GM21526 (cell line): ENCODE data around the gene SPPL2B.
"Not testable (repeated sequence)": the region's sequence is repeated elsewhere in the genome, so short reads cannot be mapped to it uniquely, and the experiment has no call there.

ENCODE experiments used
- ATAC-seq: cut with Tn5 transposase; IDR thresholded peaks from one replicate; pipeline ENCODE4 v1.9.1; 2021; ENCODE audit warnings: moderate library complexity; ENCODE audit not compliant: unreplicated experiment, low FRiP score

SPPL2B gene, protein sequence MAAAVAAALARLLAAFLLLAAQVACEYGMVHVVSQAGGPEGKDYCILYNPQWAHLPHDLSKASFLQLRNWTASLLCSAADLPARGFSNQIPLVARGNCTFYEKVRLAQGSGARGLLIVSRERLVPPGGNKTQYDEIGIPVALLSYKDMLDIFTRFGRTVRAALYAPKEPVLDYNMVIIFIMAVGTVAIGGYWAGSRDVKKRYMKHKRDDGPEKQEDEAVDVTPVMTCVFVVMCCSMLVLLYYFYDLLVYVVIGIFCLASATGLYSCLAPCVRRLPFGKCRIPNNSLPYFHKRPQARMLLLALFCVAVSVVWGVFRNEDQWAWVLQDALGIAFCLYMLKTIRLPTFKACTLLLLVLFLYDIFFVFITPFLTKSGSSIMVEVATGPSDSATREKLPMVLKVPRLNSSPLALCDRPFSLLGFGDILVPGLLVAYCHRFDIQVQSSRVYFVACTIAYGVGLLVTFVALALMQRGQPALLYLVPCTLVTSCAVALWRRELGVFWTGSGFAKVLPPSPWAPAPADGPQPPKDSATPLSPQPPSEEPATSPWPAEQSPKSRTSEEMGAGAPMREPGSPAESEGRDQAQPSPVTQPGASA

DNA sequence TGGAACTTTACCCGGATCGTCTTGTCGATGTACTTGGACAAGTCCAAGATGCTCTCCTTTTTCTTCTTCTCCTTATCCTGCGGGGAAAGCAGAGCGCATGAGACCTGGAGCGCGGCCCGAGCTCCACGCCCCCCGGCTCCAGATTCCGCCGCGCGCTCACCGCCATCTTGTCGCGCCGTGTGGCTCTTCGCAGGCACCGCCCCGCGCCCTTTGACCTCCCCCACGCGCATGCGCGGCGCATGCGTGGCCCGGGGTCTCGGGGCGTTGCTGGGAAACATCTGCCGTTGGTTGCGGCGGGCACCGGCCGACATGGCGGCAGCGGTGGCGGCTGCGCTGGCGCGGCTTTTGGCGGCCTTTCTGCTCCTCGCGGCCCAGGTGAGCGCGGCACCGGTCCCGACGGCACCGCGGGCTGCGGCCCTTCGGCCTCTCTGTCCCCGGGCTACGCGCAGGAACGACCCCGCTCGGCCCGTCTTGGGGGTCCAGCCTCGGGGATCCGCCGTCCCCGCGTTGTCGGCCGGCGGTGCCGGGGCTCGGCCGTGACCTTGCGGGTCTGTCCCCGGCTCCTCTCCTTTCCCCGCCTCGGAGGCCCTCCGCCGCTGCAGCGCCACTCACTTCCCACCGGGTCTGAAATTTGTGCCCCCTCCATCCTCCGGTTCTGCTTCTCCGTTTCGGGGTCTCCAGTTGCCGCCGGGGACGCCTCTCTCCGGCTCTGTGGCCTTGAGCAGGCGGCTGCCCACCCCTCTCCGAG, at the start of gene SPPL2B, which contains the start of gene LSM7:
Gene SPPL2B, plus strand, starts transcription at position 284 of the 748 bp plus-strand sequence. Its CDS starts 26 bp downstream, at position 310.
Gene LSM7, minus strand, starts transcription at position 186 of the 748 bp plus-strand sequence. Its CDS starts 20 bp downstream, at position 166.
- no peak for ATAC-seq

DNA sequence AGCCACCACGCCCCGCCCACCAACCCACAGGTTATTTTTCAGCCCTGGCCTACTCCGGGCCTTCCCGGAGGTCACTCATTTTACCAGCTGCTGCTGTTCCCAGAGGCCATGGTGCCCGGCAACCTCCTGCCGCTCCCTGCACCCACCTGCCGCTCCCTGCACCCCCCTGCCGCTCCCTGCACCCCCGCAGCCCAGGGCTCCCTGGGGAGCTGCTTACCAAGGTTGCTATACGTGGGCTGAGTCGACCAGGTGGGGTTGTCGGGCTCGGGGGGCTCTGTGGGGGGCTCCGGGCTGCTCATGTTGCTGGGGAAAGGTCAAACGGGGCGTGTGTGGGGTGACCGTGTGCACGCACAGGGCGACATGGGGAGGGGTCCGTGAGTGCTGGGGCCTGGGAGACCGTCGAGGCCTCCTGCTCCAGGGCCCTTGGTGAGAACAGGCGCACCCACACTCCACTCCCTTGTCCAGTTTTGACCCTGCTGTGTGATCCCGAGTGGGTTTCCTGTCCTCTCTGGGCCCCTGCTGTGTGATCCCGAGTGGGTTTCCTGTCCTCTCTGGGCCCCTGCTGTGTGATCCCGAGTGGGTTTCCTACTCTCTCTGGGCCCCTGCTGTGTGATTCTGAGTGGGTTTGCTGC, 47.7 kb upstream of the SPPL2B start:
- no peak for ATAC-seq

DNA sequence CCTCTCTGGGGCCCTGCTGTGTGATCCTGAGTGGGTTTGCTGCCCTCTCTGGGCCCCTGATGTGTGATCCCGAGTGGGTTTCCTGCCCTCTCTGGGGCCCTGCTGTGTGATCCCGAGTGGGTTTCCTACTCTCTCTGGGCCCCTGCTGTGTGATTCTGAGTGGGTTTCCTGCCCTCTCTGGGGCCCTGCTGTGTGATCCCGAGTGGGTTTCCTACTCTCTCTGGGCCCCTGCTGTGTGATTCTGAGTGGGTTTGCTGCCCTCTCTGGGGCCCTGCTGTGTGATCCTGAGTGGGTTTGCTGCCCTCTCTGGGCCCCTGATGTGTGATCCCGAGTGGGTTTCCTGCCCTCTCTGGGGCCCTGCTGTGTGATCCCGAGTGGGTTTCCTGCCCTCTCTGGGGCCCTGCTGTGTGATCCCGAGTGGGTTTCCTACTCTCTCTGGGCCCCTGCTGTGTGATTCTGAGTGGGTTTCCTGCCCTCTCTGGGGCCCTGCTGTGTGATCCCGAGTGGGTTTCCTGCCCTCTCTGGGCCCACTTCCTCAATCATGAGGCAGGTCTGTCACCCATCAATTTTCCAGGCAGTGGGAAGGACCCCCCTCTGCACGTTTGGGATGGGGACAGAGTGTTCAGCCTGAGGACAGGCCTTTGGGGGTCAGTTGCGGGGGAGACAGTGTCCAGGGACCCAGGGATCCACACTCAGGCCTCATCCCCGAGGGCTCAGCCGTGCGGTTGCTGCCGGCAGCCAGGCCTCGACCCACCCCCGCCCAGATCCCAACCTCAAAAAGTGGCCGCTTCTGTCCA, 47.0 kb upstream of the SPPL2B start:
- not testable (repeated sequence) for ATAC-seq

DNA sequence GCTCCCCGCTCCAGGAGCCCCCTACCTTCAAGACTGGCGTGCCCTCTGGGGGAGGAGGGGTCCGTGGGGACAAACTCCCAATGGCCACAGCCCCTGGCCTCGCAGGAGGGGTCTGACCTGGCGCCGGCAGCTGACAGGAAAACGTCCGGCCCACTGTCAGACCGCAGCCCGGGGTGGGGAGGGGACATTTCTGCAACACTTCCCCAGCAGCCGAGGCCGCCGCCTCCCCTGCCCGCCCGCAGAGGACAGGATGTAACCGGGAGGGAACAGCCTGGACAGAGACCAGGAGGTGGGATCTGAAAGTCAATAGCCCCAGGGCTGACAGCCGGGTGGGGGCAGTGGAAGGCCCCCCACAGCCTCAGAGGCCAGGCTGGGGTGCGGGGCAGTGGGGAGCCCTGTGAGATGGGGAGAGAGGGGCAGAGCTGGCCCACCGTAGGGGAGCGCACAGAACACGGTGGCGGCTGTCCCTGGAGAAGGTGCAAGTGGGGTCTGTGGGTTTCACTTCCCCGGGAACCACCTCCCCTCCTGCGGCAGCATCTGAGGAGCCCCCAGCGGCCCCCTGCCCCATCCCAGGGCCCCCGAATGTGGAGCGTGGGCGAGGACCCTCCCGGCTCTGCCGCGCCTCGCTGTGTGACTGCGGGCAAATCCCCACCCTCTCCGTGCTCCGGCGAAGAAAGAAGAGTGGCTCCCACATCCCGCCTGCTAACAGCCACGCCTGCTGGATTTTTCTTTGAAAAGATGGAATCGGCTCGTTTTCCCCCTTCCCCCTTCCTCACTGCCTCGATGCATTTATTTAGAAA, 46.2 kb upstream of the SPPL2B start, which contains the start of gene PEAK3:
Gene PEAK3, minus strand, starts transcription at position 114 of the 800 bp plus-strand sequence. CDS start 1,244 bp downstream, outside the sequence.
- ATAC-seq = no peak

DNA sequence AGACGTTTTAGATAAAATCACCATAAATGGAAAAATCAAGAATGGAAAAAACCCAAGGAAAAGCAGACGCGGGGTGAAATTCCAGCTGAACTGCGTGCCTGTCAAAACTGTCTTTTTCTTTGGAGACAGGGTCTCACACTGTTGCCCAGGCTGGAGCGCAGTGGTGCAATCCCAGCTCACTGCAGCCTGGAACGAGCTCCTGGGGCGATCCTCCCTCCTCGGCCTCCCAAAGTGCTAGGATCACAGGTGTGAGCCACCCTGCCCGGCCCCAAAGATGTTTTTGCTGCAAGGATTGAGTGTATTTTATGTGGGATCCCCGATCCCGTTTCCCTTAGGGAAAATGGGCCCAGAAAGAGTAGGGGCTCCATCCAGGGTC, 45.6 kb upstream of the SPPL2B start:
- ATAC-seq = no peak

DNA sequence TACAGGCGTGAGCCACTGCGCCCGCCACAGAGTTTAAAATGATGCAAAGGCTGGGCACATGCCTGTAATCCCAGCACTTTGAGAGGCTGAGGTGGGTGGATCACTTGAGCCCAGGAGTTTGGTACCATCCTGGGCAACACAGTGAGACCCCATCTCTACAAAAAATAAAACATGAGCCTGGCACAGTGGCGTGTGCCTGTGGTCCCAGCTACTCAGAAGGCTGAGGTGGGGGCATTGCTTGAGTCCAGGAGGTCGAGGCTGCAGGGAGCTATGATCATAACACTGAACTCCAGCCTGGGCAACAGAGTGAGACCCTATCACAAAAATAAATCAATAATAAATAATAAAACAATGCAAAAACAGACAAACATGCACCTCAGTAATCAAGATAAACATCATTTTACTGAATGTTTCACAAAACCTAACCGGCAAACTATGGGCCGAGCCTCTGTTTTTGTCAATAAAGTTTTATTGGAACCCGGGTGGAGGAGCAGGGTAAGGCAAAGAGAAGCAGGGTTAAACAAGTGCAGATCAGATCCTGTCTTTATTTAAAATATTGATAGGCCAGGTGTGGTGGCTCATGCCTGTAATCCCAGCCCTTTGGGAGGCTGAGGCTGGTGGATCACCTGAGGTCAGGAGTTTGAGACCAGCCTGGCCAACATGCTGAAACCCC, 44.5 kb upstream of the SPPL2B start:
- no peak for ATAC-seq

DNA sequence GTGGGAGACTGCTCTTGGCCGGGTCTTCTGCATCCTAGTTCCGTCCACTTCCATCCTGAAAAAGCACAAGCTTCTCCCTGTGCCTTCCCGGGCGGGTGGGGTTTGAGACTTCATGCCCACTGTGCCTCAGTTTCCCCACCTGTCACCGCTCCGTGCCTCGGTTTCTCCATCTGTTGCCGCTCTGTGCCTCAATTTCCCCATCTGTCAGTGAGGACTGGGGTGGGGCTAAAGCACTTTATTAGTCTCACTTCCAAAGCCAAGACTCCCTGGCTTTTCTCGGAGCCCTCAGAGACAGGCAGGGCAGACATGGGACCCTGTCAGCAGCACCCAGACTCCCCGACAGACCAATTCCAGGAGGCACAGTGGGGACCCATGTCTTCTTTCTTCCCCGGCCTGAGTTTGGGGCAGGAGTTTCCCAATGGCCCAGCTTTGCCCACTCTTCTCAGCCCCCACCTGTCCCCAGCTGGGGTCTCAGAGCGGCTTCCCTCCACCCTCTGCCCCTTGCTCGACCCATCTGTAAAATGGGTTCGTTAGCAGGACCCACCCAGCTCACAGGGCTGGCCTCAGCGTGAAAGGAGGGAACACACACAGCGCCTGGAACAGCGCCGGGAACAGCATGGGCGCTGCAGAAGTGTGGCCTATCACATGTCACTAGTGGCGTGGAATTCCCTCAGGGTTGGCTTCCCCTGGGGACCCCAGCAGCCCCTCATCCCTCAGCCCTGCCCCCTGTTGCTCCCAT, 41.9 kb upstream of the SPPL2B start:
- ATAC-seq = no peak

DNA sequence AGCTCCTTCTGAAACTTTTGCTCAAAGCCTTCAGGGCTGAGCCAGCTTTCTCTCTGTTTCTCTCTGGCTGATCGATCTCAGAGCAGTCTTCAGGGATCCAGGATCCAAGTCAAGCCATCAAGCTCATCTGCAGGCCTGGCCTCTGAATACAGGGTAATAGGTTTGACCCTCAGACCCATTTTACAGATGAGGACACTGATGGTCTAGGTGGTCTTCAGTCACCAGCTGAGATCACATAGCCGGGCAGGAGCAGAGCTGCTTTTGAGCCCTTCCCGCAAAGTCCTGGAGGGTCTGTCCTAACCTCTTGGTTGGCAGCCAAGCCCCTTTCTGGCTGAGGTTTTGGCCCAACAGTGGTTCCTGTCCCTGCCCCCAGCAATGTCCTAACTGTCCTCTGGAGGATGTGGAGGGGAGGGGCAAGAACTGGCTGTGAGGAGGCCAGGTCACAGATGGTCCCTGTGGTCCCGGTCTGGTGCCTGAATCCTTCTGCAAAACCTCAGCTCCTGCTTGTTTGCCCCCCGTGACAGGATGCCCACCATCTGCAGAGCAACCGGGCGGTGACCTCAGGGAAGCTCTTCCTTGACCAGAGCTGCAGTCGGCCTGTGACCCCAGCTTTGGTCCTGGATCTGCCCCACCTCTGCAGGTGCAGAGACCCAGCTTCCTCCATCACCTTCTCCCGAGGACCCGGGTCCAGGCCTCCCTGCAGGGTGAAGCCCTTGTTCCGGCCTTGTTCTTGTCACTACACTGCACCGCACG, 40.7 kb upstream of the SPPL2B start:
- ATAC-seq = no peak

DNA sequence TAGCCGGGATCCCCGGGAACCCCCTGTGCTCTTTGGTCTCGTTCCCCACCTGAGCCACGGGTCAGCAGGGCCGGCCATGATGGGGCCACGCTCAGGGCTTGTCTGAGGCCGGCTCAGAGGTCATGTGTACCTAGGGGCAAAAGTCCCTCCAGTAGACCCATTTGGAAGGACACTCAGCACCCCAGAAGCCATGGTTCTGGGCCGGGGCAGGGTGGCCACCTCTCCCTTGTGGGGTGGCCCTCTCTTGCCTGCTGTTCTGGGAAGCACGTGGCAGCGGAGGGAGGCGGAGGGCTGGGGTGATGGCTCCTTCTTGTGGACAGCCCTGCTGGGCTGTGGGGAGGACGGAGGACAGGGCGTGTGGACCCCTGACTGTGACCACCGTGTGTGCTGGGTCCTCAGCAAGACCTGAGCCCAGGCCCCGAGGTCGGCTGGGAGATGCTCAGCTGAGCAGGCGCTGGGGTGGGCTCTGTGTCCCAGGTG, 40.1 kb upstream of the SPPL2B start:
- ATAC-seq = no peak

DNA sequence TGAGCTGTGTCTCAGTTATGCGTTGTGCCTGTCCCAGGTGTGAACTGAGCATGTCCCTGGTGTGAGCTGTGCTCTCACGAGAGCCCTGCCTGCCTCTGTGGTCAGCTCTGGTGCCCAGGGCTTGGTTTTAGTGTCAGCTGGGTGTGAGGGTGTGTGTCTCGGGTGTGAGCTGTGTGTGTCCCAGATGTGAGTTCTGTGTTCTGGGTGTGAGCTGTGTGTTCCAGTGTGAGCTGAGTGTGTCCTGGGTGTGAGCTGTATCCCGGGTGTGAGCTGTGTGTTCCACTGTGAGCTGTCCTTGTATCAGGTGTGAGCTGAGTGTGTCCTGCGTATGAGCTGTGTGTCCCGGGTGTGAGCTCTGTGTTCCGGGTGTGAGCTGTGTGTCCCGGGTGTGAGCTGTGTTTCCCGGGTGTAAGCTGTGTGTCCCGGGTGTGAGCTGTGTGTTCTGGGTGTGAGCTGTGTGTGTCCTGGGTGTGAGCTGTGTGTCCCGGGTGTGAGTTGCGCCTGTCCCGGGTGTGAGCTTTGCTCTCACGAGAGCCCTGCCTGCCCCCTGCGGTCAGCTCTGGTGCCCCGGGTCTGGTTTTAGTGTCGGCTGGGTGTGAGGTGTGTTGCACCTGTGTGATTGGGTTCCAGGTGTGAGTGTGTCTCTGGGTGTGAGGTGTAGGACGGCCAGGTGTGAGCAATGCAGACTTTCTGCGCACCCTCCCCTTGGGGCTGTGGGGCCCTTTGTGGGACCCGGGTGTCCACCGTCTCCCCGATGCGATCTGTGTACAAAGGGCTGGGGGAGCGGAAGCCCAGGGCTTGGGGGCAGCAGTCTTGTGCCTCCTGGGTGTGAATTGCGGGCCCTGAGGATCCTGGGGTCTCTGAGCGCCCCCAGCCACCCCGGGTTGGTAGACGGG, 39.4 kb upstream of the SPPL2B start:
- ATAC-seq = no peak

DNA sequence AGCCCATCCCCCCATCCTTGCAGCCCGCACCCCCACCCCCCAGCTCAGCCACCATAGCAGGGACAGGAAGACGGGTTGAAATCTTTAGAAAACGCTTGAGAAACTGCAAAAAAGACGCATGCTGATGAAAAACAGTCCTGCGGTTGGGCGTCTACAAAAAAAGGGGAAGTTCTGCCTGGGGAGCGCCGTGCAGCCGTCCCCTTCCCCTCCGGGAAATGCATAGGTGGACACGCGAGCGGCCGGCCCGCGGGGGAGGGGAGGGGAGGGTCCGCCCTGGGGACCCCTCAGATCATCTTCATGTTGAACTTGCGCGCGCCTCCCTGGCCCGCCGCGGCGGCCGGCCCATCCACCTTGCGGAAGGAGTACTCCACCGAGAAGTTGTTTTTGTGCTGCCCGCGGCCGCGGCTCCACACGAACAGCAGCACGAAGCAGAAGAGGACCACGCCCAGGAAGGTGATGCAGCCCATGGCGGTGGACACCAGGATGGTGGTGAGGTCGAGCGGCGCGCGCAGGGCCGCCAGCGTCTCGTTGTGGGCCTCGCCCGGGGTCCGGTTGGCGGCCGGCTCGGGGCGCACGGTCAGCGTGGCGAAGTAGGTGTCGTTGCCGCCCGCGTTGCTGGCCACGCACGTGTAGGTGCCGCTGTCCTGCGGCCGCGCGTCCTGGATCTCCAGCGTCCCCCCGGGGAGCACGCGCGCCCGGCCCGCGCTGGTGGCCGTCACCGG, 38.6 kb upstream of the SPPL2B start:
- no peak for ATAC-seq

DNA sequence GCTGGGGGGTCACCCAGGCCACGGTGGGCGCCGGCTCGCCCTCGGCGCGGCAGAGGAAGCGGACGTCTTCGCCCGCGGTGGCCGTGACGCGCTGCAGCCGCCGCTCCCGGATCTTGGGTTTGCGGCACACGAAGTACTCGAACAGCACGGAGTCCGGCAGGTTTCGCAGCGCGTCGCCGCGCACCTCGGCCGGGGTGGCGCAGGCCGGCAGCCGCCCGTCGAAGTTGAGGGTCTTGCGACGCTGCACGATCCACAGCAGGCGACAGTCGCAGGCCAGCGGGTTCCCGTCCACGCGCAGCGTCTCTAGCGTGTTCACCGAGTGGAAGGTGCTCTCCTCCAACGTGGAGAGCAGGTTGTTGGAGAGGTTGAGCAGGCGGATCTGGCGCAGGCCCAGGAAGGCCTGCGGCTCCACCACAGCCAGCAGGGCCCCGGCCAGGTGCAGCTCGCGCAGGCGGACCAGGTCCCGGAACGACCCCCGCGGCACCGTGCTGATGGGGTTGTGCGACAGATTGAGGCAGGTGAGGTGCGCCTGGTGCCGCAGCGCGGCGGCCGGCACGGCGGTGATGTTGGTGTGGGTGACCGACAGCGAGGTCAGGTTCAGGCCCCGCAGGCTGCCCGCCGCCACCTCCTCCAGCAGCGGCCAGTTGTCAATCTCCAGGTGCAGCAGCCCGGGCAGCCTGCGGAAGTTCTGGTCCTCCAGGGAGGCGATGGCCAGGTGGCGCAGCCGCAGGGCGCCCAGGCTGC, 37.9 kb upstream of the SPPL2B start:
- ATAC-seq = no peak

DNA sequence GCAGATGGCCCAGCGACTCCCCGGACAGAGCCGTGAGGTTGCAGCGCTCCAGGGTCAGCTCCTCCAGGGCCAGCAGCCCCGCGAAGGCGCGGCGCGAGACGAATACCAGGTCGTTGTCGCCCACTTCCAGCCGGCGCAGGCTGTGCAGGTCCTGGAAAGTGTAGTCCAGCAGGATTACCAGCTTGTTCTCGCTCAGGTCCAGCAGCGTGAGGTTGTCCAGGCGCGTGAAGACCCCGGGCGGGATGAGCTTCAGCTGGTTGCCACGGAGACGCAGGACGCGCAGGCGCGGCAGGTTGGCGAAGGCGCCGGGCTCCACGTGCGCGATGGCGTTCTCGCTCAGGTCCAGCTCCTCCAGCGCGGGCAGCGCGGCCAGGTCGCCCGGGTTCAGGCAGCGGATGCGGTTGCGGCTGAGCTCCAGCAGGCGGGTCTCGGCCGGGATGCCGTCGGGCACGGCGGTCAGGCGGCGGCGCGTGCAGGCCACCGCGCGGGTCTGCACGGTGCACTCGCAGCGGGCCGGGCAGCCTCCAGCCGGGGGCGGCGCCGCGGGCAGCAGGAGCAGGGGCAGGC, 37.2 kb upstream of the SPPL2B start:
- ATAC-seq = no peak

DNA sequence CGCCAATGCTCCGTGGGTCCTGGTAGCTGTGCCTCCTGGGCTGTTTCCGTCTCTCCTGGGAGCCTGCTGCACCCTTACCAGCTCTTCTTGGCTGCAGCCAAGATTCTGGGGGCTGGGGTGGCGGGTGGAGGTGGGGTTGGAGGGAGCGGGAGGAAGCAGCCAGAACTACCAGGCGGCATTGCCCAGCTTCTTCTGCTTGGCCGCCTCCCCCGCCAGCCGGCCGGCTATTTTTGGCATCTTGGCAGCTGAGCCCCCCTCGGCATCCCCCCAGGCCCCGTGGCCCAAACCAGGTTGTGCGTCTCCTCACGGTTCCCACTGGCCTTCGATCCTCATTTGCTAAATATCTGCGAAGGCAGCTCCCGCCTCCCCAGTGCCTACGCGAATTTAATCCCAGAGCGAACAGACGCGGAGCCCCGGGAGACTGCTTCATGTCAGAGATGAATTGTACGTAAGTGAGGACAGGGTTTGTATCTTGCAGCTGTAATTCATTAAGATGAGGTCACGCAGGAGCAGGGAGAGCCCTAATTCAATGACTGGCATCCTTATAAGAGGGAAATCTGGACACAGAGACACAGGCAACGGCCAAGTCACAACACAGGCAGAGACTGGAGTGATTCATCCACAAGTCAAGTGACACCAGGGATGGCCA, 33.7 kb upstream of the SPPL2B start:
- no peak for ATAC-seq
